ENCODE data around the gene LCAT. TPM values are rescaled to one million over a fixed set of nuclear protein-coding genes. Genes with fewer than 3 reads are reported as not detected.

LCAT gene
- total and polyA plus RNA-seq, 2 experiments from 2014 or later = 13.7 to 18.9 TPM

DNA sequence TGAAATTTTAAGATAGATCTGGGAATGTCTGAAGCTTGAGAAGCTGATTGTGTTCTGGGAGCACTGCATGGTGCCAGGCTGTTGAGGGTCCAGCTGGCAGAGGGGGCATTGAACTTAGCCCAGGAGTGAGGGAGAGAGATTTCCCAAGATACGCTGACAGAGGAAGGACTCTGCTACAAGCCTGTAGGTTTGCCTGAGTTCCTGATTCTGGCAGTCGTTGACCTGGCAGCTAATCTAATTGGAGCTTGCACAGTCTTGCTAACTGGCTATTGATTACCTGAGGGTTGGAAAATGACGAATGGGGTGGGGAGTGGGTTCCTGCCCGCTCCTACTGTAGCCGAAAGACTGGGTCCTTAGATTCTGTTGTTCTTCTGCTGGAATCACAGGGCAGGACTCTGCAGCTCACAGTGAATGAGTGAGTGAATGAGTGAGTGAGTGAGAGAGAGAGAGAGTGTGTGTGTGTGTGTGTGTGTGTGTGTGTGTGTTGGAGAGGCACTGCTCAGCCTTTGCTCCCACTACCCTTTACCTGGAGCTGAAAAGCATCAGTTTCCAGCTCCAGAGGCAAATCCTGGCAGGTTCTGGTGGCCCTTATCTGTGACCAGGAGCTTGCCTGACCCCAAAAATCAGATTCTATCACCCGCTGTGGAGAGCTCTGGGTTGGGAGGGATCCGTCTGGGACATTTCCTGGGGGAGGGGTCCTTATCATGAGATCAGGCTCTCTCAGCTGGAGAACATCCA, 29.0 kb downstream of the LCAT start:
- H3K4me1 ChIP-seq (ENCODE audit: insufficient read depth) = peaks cover 18% of the 10 kb centered on the region
- H2AFZ ChIP-seq = no peak overlapping the region
- peak overlapping the region; percentile 89 for H3K27ac Mint-ChIP-seq
- TF ChIP-seq, protein P1, sequence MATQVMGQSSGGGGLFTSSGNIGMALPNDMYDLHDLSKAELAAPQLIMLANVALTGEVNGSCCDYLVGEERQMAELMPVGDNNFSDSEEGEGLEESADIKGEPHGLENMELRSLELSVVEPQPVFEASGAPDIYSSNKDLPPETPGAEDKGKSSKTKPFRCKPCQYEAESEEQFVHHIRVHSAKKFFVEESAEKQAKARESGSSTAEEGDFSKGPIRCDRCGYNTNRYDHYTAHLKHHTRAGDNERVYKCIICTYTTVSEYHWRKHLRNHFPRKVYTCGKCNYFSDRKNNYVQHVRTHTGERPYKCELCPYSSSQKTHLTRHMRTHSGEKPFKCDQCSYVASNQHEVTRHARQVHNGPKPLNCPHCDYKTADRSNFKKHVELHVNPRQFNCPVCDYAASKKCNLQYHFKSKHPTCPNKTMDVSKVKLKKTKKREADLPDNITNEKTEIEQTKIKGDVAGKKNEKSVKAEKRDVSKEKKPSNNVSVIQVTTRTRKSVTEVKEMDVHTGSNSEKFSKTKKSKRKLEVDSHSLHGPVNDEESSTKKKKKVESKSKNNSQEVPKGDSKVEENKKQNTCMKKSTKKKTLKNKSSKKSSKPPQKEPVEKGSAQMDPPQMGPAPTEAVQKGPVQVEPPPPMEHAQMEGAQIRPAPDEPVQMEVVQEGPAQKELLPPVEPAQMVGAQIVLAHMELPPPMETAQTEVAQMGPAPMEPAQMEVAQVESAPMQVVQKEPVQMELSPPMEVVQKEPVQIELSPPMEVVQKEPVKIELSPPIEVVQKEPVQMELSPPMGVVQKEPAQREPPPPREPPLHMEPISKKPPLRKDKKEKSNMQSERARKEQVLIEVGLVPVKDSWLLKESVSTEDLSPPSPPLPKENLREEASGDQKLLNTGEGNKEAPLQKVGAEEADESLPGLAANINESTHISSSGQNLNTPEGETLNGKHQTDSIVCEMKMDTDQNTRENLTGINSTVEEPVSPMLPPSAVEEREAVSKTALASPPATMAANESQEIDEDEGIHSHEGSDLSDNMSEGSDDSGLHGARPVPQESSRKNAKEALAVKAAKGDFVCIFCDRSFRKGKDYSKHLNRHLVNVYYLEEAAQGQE (IDR thresholded peaks at IDR 0.05; ENCODE audit: unreplicated experiment) = no peak
- TF ChIP-seq CREB1 (CRISPR knock-in tag; IDR thresholded peaks at IDR 0.05; ENCODE audit: low read depth) (no peak), POLR2AphosphoS5 (IDR thresholded peaks at IDR 0.05; ENCODE audit: low read depth) (no peak), ZNF114 (CRISPR knock-in tag; IDR thresholded peaks at IDR 0.05) (no peak), STAT1 (IDR thresholded peaks at IDR 0.05; ENCODE audit: unreplicated experiment) (no peak), JUNB (IDR thresholded peaks at IDR 0.05; ENCODE audit: unreplicated experiment) (no peak), EZH2 (IDR thresholded peaks at IDR 0.05; ENCODE audit: low read depth, unreplicated experiment) (no peak), EZH2phosphoT487 (IDR thresholded peaks at IDR 0.05; ENCODE audit: unreplicated experiment) (no peak), NANOG (IDR thresholded peaks at IDR 0.05; ENCODE audit: borderline replicate concordance) (no peak), ZNF331 (CRISPR knock-in tag; IDR thresholded peaks at IDR 0.05; ENCODE audit: low read depth) (no peak)
- TF ChIP-seq, protein P2, sequence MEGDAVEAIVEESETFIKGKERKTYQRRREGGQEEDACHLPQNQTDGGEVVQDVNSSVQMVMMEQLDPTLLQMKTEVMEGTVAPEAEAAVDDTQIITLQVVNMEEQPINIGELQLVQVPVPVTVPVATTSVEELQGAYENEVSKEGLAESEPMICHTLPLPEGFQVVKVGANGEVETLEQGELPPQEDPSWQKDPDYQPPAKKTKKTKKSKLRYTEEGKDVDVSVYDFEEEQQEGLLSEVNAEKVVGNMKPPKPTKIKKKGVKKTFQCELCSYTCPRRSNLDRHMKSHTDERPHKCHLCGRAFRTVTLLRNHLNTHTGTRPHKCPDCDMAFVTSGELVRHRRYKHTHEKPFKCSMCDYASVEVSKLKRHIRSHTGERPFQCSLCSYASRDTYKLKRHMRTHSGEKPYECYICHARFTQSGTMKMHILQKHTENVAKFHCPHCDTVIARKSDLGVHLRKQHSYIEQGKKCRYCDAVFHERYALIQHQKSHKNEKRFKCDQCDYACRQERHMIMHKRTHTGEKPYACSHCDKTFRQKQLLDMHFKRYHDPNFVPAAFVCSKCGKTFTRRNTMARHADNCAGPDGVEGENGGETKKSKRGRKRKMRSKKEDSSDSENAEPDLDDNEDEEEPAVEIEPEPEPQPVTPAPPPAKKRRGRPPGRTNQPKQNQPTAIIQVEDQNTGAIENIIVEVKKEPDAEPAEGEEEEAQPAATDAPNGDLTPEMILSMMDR (conservative IDR thresholded peaks at IDR 0.05; ENCODE audit: low read depth in 2 of 2) = no peak
- TF ChIP-seq, protein P3, sequence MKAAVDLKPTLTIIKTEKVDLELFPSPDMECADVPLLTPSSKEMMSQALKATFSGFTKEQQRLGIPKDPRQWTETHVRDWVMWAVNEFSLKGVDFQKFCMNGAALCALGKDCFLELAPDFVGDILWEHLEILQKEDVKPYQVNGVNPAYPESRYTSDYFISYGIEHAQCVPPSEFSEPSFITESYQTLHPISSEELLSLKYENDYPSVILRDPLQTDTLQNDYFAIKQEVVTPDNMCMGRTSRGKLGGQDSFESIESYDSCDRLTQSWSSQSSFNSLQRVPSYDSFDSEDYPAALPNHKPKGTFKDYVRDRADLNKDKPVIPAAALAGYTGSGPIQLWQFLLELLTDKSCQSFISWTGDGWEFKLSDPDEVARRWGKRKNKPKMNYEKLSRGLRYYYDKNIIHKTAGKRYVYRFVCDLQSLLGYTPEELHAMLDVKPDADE (IDR thresholded peaks at IDR 0.05) = no peak
- TF ChIP-seq, protein P4, sequence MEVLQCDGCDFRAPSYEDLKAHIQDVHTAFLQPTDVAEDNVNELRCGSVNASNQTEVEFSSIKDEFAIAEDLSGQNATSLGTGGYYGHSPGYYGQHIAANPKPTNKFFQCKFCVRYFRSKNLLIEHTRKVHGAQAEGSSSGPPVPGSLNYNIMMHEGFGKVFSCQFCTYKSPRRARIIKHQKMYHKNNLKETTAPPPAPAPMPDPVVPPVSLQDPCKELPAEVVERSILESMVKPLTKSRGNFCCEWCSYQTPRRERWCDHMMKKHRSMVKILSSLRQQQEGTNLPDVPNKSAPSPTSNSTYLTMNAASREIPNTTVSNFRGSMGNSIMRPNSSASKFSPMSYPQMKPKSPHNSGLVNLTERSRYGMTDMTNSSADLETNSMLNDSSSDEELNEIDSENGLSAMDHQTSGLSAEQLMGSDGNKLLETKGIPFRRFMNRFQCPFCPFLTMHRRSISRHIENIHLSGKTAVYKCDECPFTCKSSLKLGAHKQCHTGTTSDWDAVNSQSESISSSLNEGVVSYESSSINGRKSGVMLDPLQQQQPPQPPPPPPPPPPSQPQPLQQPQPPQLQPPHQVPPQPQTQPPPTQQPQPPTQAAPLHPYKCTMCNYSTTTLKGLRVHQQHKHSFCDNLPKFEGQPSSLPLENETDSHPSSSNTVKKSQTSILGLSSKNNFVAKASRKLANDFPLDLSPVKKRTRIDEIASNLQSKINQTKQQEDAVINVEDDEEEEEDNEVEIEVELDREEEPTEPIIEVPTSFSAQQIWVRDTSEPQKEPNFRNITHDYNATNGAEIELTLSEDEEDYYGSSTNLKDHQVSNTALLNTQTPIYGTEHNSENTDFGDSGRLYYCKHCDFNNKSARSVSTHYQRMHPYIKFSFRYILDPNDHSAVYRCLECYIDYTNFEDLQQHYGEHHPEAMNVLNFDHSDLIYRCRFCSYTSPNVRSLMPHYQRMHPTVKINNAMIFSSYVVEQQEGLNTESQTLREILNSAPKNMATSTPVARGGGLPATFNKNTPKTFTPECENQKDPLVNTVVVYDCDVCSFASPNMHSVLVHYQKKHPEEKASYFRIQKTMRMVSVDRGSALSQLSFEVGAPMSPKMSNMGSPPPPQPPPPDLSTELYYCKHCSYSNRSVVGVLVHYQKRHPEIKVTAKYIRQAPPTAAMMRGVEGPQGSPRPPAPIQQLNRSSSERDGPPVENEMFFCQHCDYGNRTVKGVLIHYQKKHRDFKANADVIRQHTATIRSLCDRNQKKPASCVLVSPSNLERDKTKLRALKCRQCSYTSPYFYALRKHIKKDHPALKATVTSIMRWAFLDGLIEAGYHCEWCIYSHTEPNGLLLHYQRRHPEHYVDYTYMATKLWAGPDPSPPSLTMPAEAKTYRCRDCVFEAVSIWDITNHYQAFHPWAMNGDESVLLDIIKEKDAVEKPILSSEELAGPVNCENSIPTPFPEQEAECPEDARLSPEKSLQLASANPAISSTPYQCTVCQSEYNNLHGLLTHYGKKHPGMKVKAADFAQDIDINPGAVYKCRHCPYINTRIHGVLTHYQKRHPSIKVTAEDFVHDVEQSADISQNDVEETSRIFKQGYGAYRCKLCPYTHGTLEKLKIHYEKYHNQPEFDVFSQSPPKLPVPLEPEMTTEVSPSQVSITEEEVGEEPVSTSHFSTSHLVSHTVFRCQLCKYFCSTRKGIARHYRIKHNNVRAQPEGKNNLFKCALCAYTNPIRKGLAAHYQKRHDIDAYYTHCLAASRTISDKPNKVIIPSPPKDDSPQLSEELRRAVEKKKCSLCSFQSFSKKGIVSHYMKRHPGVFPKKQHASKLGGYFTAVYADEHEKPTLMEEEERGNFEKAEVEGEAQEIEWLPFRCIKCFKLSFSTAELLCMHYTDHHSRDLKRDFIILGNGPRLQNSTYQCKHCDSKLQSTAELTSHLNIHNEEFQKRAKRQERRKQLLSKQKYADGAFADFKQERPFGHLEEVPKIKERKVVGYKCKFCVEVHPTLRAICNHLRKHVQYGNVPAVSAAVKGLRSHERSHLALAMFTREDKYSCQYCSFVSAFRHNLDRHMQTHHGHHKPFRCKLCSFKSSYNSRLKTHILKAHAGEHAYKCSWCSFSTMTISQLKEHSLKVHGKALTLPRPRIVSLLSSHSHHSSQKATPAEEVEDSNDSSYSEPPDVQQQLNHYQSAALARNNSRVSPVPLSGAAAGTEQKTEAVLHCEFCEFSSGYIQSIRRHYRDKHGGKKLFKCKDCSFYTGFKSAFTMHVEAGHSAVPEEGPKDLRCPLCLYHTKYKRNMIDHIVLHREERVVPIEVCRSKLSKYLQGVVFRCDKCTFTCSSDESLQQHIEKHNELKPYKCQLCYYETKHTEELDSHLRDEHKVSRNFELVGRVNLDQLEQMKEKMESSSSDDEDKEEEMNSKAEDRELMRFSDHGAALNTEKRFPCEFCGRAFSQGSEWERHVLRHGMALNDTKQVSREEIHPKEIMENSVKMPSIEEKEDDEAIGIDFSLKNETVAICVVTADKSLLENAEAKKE (CRISPR knock-in tag; IDR thresholded peaks at IDR 0.05) = no peak
- peaks cover 24% of the 10 kb centered on the region for H3K4me1 Mint-ChIP-seq
- H3K27ac ChIP-seq (ENCODE audit: low read depth) = peak overlapping the region; percentile 70; the same call in 1 of the 2 replicates
- H3K4me2 ChIP-seq = peak overlapping the region; percentile 66; the same call in 1 of the 2 replicates
- H3K27me3 Mint-ChIP-seq (ENCODE audit: insufficient read depth, low read depth, poor library complexity) = no peaks in the 10 kb centered on the region
- H3K4me3 Mint-ChIP-seq = peak overlapping the region; percentile 55
- H3K9me2 ChIP-seq (ENCODE audit: insufficient read depth) = no peaks in the 10 kb centered on the region
- H3F3A ChIP-seq (replicated peaks; ENCODE audit: low read depth) = no peaks in the 10 kb centered on the region
- no peaks in the 10 kb centered on the region for H3K9me3 Mint-ChIP-seq
- ATAC-seq (peak; percentile 33), DNase-seq (ENCODE audit: low spot score) (peak; percentile 43)
- H4K20me1 ChIP-seq (replicated peaks; ENCODE audit: insufficient read depth) = no peaks in the 10 kb centered on the region; the same call in 1 of the 2 replicates
- H3K36me3 Mint-ChIP-seq (ENCODE audit: low read depth) = peaks cover 6% of the 10 kb centered on the region
- H3K27me3 ChIP-seq (ENCODE audit: insufficient read depth) = no peaks in the 10 kb centered on the region
- H3K79me2 ChIP-seq (replicated peaks; ENCODE audit: insufficient read depth) = no peaks in the 10 kb centered on the region
- H3K4me3 ChIP-seq = no peak overlapping the region
- no peaks in the 10 kb centered on the region for H3K36me3 ChIP-seq (ENCODE audit: insufficient read depth)

Measured in GM23338 (cell line).